HUDEP-2 (cell line): ENCODE data around the gene PLCH2.
A peak's percentile ranks its signal among the peaks of the same experiment; 100 is the strongest.

Experiments
- DNase-seq, 76 experiments: peaks; one replicate each; lab custom pipeline; 2025; ENCODE audit not compliant: unreplicated experiment in 76 of 76; lab: John Stamatoyannopoulos, UW

PLCH2 gene

GRCh38 chr1:2554621-2555387 is 78.7 kb downstream of the PLCH2 start:
- peak in 24 of 76 experiments; percentile 12 to 36 (median 22) for DNase-seq
